Liver (tissue), 9 donors: ENCODE measurements around the gene SLCO1A2. TPM values are rescaled to one million over a fixed set of nuclear protein-coding genes. Genes with fewer than 3 reads are reported as not detected.

Experiments
- DNase-seq: peaks from one replicate; pipeline ENCODE4 v3.0.0-alpha.2; 2017; ENCODE audit warnings: low spot score
- H3K27ac ChIP-seq, 2 donors: one replicate each; pipeline ENCODE4 v1.7.0; 2013; ENCODE audit warnings: inconsistent platforms in 2 of 2, low read length in 2 of 2, control low read depth in 1 of 2, low read depth in 1 of 2, mild to moderate bottlenecking in 1 of 2
- H3K27me3 ChIP-seq, 4 donors: one replicate each; pipeline versions ENCODE4 v1.6.1 to v1.7.0; 2013; ENCODE audit warnings: low read length in 3 of 4, inconsistent platforms in 1 of 4, mild to moderate bottlenecking in 1 of 4, moderate library complexity in 1 of 4; ENCODE audit not compliant: control insufficient read depth in 4 of 4, insufficient read depth in 4 of 4
- H3K36me3 ChIP-seq, 4 donors: one replicate each; pipeline versions ENCODE4 v1.6.1 to v1.7.0; 2013; ENCODE audit warnings: low read length in 3 of 4, mild to moderate bottlenecking in 3 of 4, low read depth in 1 of 4, moderate library complexity in 1 of 4; ENCODE audit not compliant: control insufficient read depth in 4 of 4, insufficient read depth in 3 of 4
- H3K4me1 ChIP-seq, 4 donors: one replicate each; pipeline versions ENCODE4 v1.6.1 to v1.7.0; 2013; ENCODE audit warnings: low read length in 3 of 4, mild to moderate bottlenecking in 3 of 4, moderate library complexity in 1 of 4; ENCODE audit not compliant: control insufficient read depth in 4 of 4, insufficient read depth in 4 of 4
- H3K4me3 ChIP-seq, 3 donors: one replicate each; pipeline versions ENCODE4 v1.6.1 to v1.7.0; 2013; ENCODE audit warnings: low read length in 3 of 3, control low read depth in 1 of 3, low read depth in 1 of 3, mild to moderate bottlenecking in 1 of 3
- H3K9ac ChIP-seq, 2 donors: one replicate each; pipeline ENCODE4 v1.7.0; 2013; ENCODE audit warnings: low read length in 2 of 2, mild to moderate bottlenecking in 2 of 2, moderate library complexity in 2 of 2, control low read depth in 1 of 2, low read depth in 1 of 2
- H3K9me3 ChIP-seq, 4 donors: one replicate each; pipeline versions ENCODE4 v1.6.1 to v1.7.0; 2013; ENCODE audit warnings: low read length in 3 of 4; ENCODE audit not compliant: control insufficient read depth in 4 of 4
- CTCF ChIP-seq: fragments of 150-350 bp; IDR thresholded peaks from 2 replicates; pipeline ENCODE4 v1.5.1; 2017; ENCODE audit warnings: improper control_type of control experiment, low read depth, low read length; ENCODE audit not compliant: missing input control
- EGR1 ChIP-seq, 2 donors: IDR thresholded peaks; 2 replicates each; pipeline ENCODE4 v1.6.1; 2016 to 2018; ENCODE audit warnings: antibody characterized with exemption in 2 of 2, low read depth in 2 of 2
- FOXA1 ChIP-seq: IDR thresholded peaks from 2 replicates; pipeline ENCODE4 v1.6.1; 2016; ENCODE audit warnings: antibody characterized with exemption
- FOXA2 ChIP-seq: IDR thresholded peaks from 2 replicates; pipeline ENCODE4 v1.6.1; 2016; ENCODE audit warnings: antibody characterized with exemption
- GABPA ChIP-seq, 2 donors: IDR thresholded peaks in 1 of 2; conservative IDR thresholded peaks in 1 of 2; 2 replicates each; pipeline ENCODE4 v1.6.1; 2016; ENCODE audit warnings: antibody characterized with exemption in 2 of 2, mild to moderate bottlenecking in 1 of 2, moderate library complexity in 1 of 2
- HNF4A ChIP-seq, 2 donors: conservative IDR thresholded peaks; 2 replicates each; pipeline ENCODE4 v1.6.1; 2016; ENCODE audit warnings: antibody characterized with exemption in 2 of 2, mild to moderate bottlenecking in 2 of 2
- HNF4G ChIP-seq: IDR thresholded peaks from 2 replicates; pipeline ENCODE4 v1.6.1; 2016; ENCODE audit warnings: antibody characterized with exemption
- JUND ChIP-seq, 2 donors: IDR thresholded peaks; 2 replicates each; pipeline ENCODE4 v1.6.1; 2016; ENCODE audit warnings: antibody characterized with exemption in 2 of 2
- MAX ChIP-seq: IDR thresholded peaks from 2 replicates; pipeline ENCODE4 v1.6.1; 2016; ENCODE audit warnings: antibody characterized with exemption
- NR2F2 ChIP-seq: IDR thresholded peaks from 2 replicates; pipeline ENCODE4 v1.6.1; 2016; ENCODE audit warnings: antibody characterized with exemption
- RAD21 ChIP-seq, 2 donors: IDR thresholded peaks; 2 replicates each; pipeline ENCODE4 v1.6.1; 2016; ENCODE audit warnings: antibody characterized with exemption in 2 of 2, mild to moderate bottlenecking in 2 of 2
- REST ChIP-seq: IDR thresholded peaks from 2 replicates; pipeline ENCODE4 v1.6.1; 2016; ENCODE audit warnings: antibody characterized with exemption, mild to moderate bottlenecking
- RXRA ChIP-seq, 2 donors: IDR thresholded peaks; 2 replicates each; pipeline ENCODE4 v1.6.1; 2017 to 2018; ENCODE audit warnings: antibody characterized with exemption in 2 of 2, mild to moderate bottlenecking in 1 of 2
- SP1 ChIP-seq: IDR thresholded peaks from 2 replicates; pipeline ENCODE4 v1.6.1; 2018; ENCODE audit warnings: antibody characterized with exemption, mild to moderate bottlenecking
- TAF1 ChIP-seq: conservative IDR thresholded peaks from 2 replicates; pipeline ENCODE4 v1.6.1; 2016; ENCODE audit warnings: antibody characterized with exemption, mild to moderate bottlenecking
- YY1 ChIP-seq: IDR thresholded peaks from 2 replicates; pipeline ENCODE4 v1.6.1; 2016; ENCODE audit warnings: antibody characterized with exemption, mild to moderate bottlenecking
- WGBS: extraction: QIAGEN DNeasy Blood & Tissue Kit; methylation state at CpG from one replicate; pipeline ENCODE4 v1.1.7; 2013; 5-methylcytosine and 5-hydroxymethylcytosine counted together
- polyA plus RNA-seq, 2 donors: library from polyadenylated mRNA; stranded (reverse) in 1 of 2; unstranded in 1 of 2; fragments of 200-250 nt in 1 of 2; fragments of >200 nt in 1 of 2; fragmentation: Nextera tagmentation in 1 of 2; extraction: Ambion mirVana in 1 of 2; gene quantifications; one replicate each; pipeline versions ENCODE4 v1.2.1 to v1.2.3, GENCODE V29; 2013 to 2015
- total RNA-seq, 2 donors: library from RNA; depleted of rRNA; stranded (reverse); fragments of >200 nt; gene quantifications; one replicate each; pipeline ENCODE4 v1.2.3, GENCODE V29; 2014
- TF ChIP-seq, protein P1 (sequence below): IDR thresholded peaks from 2 replicates; pipeline ENCODE4 v1.6.1; 2016; ENCODE audit warnings: antibody characterized with exemption
- TF ChIP-seq, protein P2 (sequence below): IDR thresholded peaks from 2 replicates; pipeline ENCODE4 v1.6.1; 2016; ENCODE audit warnings: antibody characterized with exemption
- donor health status: healthy.
- donor health status: healthy.
- donor health status: healthy.
- donor health status: healthy.
- donor health status: healthy.

The SLCO1A2 gene
- total and polyA plus RNA-seq, 4 donors = 0.17 to 1.8 (median 0.60) TPM; not detected in 1

DNA sequence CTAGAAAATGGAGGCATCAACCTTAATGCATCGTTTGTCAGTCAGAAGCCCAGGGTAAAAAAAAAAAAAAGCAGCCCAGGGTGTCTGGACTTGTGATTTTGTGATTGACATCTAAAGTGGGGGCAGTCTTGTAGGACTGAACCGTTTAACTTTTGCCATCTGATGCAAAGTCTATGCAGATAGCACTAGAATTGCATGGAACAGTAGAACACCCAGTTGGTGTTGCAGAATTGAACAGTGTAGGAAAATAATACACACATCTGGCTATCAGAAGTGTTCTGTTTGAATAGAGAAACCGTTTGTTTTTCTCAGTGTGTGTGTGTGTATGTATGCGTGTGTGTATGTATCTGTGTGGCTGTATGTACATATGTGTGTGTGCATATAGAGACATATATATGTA, 45.0 kb downstream of the SLCO1A2 start:
- DNase-seq = no peak
- 79% methylated on average over 4 of the region's 4 CpGs for WGBS
- Histone ChIP-seq H3K9me3 (no peaks in the 10 kb centered on the region), H3K9ac (no peak overlapping the region), H3K27me3 (no peaks in the 10 kb centered on the region), H3K4me1 (no peaks in the 10 kb centered on the region), H3K27ac (no peak overlapping the region), H3K4me3 (no peak overlapping the region), H3K36me3 (no peaks in the 10 kb centered on the region)
- TF ChIP-seq YY1 (no peak), SP1 (no peak), JUND (IDR thresholded peaks at IDR 0.05) (no peak), REST (no peak), EGR1 (IDR thresholded peaks at IDR 0.05; ENCODE audit: low read depth in 2 of 2) (no peak), MAX (no peak), HNF4G (no peak), GABPA (IDR thresholded peaks at IDR 0.05 in 1 of 2, conservative IDR thresholded peaks at IDR 0.05 in 1 of 2) (no peak)

GRCh38 chr12:21276826-21277225, 57.9 kb downstream of the SLCO1A2 start:
- no peak for DNase-seq
- TF ChIP-seq EGR1 (IDR thresholded peaks at IDR 0.05; ENCODE audit: low read depth in 2 of 2) = no peak
- TF ChIP-seq HNF4A (conservative IDR thresholded peaks at IDR 0.05) = no peak
- TF ChIP-seq FOXA1 = no peak
- TF ChIP-seq RXRA (IDR thresholded peaks at IDR 0.05) = no peak
- TF ChIP-seq RAD21 (IDR thresholded peaks at IDR 0.05) = no peak
- no peak for TF ChIP-seq YY1
- TF ChIP-seq TAF1 = no peak
- no peak for TF ChIP-seq CTCF
- TF ChIP-seq MAX = no peak
- TF ChIP-seq, protein P1, sequence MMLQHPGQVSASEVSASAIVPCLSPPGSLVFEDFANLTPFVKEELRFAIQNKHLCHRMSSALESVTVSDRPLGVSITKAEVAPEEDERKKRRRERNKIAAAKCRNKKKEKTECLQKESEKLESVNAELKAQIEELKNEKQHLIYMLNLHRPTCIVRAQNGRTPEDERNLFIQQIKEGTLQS = no peak
- no peak for TF ChIP-seq NR2F2
- TF ChIP-seq JUND (IDR thresholded peaks at IDR 0.05) = no peak
- TF ChIP-seq GABPA (IDR thresholded peaks at IDR 0.05 in 1 of 2, conservative IDR thresholded peaks at IDR 0.05 in 1 of 2) = no peak
- TF ChIP-seq, protein P2, sequence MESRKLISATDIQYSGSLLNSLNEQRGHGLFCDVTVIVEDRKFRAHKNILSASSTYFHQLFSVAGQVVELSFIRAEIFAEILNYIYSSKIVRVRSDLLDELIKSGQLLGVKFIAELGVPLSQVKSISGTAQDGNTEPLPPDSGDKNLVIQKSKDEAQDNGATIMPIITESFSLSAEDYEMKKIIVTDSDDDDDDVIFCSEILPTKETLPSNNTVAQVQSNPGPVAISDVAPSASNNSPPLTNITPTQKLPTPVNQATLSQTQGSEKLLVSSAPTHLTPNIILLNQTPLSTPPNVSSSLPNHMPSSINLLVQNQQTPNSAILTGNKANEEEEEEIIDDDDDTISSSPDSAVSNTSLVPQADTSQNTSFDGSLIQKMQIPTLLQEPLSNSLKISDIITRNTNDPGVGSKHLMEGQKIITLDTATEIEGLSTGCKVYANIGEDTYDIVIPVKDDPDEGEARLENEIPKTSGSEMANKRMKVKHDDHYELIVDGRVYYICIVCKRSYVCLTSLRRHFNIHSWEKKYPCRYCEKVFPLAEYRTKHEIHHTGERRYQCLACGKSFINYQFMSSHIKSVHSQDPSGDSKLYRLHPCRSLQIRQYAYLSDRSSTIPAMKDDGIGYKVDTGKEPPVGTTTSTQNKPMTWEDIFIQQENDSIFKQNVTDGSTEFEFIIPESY = no peak
- TF ChIP-seq REST = no peak
- no peak for TF ChIP-seq FOXA2
- no peak for TF ChIP-seq SP1
- TF ChIP-seq HNF4G = no peak
- peaks cover 0 to 6% (median 0%) of the 10 kb centered on the region in 4 donors for H3K36me3 ChIP-seq
- H3K9ac ChIP-seq = no peak overlapping the region
- H3K27ac ChIP-seq = no peak overlapping the region
- no peaks in the 10 kb centered on the region for H3K4me1 ChIP-seq
- WGBS = 82% methylated on average over 2 of the region's 2 CpGs
- peak overlapping the region in 1 of 3 donors; percentile 24 for H3K4me3 ChIP-seq
- no peaks in the 10 kb centered on the region for H3K27me3 ChIP-seq
- peaks cover 0 to 10% (median 3%) of the 10 kb centered on the region in 4 donors for H3K9me3 ChIP-seq
